ENCODE measurements around the gene IRF9.

IRF9 gene

DNA sequence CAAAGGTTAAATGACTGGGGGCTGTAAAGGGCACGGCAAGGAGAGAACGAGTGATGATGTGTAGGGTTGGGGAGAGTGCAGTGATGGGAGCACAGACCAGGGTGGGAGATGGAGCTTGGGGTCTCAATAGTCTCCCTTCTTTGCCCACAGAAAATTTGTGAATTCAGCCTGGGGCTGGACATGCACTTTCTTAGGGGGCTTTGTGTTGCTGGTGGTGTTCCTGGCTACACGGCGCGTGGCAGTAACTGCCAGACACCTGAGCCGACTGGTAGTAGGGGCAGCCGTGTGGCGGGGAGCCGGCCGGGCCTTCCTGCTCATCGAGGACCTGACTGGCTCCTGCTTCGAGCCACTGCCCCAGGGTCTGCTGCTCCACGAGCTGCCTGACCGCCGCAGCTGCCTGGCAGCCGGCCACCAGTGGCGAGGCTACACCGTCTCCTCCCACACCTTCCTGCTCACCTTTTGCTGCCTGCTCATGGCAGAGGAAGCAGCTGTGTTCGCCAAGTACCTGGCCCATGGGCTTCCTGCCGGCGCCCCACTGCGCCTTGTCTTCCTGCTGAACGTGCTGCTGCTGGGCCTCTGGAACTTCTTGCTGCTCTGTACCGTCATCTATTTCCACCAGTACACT, 28.9 kb upstream of the IRF9 start:
- DNase-seq, result no peak

DNA sequence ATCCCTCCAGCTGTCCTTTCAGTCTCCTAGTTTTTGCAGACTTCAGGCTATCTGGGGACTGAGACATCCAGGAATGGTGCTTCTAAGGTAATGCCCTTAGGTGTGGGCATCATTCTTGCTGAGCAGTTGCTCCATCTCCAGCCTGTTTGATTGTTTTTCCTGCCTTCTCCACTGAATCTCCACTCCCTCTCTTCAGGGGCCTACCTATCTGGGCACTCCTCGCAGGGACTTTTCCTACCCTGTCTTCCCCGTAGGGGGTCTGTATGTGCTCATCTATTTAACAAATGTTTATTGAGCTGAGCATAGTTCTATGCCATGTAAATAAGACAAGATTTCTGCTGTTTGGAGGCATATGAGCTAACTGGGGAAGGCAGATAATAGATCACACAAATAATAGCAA, 28.1 kb upstream of the IRF9 start:
- DNase-seq, result no peak

DNA sequence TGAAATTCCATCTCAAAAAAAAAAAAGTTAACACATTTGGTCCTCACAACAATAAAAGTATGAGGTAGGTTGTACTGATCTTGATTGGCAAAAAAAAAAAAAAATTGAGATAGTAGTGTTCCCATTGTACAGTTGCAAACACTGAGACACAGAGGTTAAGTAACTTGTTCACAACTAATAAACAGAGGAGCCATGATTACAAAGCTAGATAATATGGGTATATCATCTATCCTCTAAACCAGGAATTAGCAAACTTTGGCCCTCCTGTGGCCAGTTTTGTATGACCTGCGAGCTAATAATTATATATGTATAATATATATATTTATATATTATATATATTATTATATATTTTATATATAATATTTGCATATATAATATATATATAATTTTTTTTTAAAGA, 27.3 kb upstream of the IRF9 start:
- no peak for DNase-seq

DNA sequence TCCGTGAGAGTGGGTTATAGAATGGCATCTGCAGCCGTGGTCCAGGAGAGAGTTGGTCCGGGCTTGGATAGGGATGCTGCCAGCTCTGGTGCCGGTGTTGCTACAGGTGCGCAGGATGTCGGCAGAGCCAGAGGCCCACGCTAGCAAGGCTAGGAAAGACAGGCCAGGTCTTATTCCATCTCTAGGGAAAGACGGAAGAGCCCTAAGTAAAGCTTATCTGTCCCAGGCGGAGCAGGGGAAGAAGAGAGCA, 25.6 kb upstream of the IRF9 start:
- DNase-seq, result no peak

DNA sequence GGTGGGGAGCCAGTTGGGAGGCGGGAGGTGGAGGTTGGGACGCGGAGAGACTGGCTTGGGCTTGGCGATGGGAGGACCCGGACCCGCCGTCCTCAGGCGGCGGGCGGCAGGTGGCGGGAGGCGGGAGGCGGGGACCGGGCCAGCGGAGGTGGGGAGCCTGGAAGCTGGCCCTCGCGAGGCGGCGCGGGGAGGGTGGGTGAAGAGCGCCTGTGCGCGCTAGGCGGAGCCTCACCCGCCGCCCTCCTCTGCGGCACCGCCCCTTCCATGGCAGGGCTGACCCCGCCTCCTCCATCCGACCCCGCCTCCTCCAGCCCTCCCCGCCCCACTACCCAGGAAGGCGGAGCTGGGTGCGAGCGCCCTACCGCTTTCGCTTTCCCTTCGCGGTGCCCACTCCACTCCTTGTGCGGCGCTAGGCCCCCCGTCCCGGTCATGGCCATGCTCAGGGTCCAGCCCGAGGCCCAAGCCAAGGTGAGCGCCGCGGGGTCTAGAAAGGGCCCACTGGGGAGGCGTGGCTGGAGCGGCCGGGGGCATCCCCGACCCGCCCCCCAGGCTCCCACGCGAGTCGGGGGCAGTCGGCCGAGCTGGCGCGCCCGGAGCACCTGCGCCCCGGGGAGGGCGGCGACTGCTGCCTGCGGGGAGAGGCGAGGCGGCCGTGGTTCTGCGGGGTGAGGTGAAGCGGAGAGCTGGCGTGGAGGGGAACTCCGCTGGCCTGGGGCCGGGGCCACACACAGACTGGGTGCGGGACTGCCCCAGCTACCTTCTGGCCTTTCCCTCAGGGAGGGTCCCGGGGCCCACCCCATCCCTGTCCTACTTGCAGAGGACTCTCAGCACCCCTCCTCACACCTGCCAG, 25.0 kb upstream of the IRF9 start, which contains the start of gene PSME1:
TSS of gene PSME1 (plus strand) at position 361 of the 850 bp plus-strand sequence. CDS start at position 430, 69 bp downstream.
- peak; percentile 93 for DNase-seq

DNA sequence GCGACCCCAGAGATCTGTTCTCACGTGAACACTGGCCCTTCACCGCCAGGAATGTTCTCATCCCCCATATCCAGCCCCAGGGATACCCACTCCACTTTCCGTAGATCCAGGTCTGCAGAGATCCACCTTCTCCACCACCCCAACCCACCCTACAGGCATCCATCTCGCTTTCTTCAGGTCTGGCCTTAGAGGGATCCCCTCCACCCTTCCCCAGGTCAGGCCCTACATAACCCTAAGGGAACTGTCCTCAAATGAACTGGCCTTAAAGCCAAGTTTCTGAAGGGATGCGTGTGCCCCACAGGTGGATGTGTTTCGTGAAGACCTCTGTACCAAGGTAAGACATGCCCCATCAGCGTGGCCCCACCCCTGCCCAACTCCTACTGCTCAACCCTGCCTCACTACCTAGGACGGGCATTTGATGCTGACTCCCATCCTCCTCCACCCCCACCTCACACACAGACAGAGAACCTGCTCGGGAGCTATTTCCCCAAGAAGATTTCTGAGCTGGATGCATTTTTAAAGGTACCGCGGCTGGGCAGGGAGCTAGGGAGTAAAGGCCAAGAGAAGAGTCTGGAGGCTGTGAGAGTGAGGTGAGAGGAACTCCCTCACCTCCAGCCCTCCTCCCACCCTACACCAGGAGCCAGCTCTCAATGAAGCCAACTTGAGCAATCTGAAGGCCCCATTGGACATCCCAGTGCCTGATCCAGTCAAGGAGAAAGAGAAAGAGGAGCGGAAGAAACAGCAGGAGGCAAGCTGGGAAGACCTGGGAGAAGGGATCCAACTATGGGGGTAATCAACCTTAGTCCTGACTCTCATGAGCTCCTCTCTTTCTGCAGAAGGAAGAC, 24.2 kb upstream of the IRF9 start:
- no peak for DNase-seq

DNA sequence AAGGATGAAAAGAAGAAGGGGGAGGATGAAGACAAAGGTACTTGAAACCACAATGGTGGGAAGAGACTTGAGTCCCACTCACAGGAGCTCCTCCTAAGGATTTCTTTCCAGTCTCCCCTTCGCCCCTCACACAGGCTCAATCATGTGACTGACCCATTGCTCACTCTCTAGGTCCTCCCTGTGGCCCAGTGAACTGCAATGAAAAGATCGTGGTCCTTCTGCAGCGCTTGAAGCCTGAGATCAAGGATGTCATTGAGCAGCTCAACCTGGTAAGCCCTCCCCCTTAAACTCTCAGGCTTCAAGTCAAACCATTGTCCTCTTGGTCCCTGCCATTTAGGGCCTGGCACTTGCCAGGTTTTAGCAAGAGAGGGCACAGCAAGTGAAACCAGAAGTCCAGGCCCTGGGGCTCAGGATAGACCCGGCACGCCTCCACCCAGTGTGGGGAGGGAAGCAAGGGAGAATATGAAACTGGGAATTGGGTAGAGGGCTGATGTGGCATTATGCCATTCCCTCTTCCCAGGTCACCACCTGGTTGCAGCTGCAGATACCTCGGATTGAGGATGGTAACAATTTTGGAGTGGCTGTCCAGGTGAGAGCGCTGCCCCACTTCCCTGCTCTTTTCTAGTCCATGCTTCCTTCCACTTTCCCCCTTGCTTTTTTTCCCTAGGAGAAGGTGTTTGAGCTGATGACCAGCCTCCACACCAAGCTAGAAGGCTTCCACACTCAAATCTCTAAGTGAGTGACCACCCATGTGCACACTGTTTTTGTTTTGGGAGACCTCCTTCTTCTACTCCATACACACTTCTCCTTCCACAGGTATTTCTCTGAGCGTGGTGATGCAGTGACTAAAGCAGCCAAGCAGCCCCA, 23.3 kb upstream of the IRF9 start:
- DNase-seq, result no peak

DNA sequence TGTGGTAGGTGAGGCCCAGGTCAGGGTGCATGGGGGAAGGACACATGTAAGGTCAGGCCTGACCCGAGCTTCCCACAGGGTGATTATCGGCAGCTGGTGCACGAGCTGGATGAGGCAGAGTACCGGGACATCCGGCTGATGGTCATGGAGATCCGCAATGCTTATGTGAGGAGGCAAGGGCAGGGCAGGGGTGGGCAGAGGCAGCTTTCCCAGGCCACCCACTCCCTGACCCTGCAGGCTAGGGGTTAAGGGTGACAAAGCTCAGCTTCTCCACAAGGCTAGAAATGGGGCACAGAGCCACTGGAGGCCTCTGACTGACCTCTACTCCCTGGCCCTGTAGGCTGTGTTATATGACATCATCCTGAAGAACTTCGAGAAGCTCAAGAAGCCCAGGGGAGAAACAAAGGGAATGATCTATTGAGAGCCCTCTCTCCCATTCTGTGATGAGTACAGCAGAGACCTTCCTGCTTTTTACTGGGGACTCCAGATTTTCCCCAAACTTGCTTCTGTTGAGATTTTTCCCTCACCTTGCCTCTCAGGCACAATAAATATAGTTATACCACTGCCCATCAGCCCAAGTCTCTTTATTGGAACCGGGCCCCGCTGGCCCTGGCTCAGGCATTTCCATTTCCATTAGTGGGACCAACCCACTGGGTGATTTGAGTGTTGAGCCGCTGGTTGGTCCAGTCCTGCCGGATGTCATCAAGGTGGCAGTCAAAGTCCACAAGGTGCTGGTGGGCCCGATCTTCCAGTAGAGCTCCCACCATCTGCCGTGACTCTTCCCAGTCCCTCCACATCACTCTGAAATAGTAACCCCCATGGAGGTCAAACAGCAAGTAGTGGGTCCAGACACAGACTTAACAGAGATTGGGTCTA, 22.4 kb upstream of the IRF9 start:
- DNase-seq, result no peak

DNA sequence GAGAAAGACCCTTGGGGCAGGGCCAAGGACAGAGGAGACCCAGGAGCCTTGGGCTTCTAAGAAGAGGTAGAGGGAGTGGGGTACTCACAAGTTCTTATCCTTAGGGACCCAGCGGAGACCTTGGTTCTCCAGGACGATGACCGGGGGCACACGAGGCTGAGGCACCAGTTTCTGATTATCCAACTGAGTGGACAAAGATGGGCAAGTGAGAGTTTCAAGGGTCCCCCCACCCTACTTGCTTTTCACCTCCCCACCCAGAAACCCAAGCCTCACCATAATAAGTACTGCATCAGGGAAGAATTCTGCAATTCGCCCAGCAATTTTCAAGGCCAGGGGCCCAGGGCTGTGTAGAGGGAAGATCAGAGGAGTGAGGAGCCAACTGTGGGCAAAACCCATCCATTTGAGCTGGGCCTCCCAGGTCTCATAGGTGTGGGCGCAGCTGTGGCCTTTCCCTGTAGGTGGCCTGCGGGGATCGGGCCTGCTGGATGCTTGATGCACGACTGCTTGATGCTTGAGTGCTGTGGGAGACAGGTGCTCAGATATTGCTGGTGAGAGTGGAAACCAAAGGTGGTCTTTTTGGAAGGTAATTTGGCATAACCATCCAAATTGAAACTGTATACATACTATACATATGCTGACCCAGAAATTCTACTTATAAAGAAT, 21.7 kb upstream of the IRF9 start:
- DNase-seq, result no peak

DNA sequence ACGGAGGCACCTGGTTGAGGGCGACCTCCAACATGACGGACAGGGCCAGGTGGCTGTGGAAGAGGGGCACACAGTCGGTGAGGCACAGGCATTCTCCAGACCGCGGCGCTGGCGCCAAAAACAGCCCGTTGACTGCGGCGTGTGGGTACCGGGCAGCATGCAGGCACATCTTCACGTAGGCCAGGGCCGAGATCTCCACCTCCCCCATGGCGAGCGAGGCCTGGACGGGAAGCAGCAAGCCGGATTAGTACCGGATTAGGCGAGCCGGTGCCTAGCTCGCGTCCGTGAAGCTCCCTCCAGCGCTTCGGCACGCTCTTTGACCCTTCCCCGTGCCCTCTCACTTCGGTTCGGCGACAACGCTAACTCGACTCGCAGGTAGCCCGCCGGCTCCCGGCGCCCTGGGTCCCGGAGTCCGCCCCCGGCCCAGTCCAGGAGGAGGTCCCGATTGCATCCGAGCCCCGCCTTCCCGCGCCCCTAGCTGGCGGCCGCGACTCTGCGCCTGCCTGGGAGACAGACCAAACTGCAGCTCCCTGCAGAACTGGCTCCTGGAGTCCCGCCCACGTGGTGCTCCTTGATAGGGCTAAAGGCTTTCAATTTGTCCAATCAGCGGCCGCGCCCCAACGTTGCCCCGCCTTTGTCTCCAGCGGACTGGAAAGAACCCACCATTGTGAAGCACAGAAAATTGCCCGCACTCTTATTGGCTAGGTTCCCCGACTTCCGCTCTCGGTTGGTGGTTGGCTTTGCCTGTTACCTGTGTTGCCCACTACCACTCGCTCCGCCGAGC, 19.8 kb upstream of the IRF9 start, which contains the start of gene EMC9:
TSS of gene EMC9 (minus strand) at position 495 of the 784 bp plus-strand sequence. CDS start at position 208, 287 bp downstream.
- peak; percentile 100 for DNase-seq

DNA sequence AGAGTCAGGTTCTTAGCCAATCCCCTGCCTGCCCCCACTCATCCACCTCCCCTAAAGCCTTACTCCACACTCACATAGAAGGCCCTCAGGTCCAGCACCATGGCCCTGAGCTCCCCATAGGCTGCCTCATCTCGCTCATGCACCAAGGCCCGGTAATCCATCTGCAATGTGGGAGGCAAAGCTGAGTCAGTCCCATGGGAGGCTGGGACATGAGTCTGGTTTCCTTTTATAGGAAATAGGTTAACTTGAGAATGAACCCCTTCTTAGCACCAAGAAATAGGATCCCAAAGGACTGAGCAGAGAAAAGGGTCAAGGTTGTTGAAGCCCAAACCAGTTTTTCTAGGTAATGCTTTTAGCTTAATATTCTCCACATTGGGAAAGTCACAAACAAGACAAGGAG, 17.6 kb upstream of the IRF9 start:
- DNase-seq, result no peak

DNA sequence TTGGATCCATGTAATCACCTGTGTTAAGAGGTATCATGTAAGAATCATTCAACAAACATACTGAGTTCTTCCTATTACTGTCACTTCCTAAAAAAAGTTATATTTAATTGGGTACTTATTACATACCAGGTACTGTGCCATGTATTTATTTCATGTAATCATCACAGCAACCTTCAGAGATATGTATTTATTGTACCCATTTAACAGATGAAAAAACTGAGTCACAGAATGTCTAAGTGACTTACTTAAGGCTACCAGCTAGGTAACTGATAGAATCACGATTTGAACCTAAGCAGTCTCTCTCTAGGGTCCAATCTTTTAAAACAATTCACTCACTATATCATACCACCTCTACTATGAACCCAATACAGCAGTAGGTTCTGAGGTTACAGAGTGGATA, 16.6 kb upstream of the IRF9 start:
- DNase-seq, result no peak

DNA sequence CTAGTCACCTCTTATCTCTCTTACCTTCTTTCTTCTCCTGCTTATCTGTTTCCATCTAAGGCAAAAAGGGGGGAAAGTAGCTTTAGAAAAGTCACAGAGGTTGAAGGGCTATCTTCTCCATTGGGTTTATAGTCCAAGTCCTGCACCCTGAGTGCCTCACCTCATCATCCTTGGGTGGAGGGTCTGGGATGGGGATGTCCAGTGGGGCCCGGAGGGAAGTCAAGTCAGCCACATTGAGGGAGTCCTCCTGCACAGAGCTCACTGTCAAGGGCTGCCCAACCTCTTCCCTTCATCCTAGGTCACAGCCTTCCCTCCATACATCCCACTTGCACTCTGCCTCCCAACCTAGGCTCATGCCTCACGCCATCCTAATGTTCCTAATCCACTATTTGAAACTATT, 15.8 kb upstream of the IRF9 start:
- no peak for DNase-seq

DNA sequence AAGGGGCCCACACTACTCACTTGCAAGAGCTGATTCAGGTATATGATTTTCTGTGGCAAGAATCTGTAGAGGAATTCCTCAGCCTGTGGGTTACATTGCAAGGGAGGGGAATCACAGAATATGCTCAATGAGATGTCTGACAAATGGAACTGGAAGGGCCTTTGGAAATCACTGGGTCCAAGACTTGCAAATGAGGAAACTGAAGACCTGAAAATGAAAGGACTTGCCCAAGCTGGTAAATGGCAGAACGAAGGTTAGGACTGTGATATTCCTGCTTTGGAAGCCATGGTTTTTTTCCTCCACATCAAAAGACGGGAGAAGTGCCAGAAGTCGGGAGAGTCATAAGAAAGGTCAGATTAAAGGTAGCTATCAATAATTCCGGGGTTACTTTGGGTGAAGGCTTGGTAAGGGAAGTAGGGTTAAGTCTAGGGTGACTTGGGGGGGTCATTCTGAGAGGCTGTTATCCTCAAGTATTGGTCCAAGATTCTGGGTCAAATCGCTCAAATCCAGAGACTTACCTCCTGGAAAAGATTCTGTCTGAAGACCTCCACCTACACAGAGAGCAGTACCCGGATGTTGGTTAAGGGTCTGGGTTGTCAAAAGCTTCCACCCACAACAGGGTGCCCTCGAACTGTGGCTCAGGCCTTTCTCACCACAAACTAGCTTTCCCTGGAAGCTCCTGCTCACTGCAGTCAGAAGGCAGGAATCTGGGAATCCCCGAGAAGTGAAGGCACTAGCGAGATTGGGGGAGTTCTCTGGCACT, 15.2 kb upstream of the IRF9 start:
- DNase-seq, result no peak

DNA sequence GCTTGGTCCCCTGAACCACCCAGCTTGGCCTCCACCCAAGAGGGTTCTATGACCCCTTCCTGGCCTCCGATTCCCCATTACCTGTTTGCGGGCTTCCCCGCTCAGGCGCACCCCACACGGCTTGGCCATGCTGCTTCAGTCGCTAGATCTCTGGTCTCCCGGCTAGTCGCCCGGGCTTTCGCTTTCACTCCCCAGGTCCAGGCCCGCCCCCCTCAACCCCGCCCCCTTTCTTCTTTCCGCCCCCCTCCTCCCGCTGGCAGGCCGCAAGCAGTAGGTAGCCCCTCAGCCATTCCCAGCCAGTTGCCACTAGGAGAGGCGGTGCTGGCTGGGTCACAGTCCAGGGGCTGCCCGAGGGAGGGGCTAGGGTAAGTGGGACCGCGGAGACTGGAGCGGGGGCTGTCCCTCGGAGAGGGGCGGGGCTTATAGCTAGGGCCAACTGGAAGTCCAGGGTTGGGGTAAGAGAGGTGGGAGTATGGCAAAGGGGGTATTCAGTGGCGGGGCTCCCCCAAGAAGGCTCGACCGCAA, 14.6 kb upstream of the IRF9 start, which contains the start of gene PSME2:
TSS of gene PSME2 (minus strand) at position 158 of the 525 bp plus-strand sequence. CDS start at position 129, 29 bp downstream.
- peak; percentile 77 for DNase-seq

DNA sequence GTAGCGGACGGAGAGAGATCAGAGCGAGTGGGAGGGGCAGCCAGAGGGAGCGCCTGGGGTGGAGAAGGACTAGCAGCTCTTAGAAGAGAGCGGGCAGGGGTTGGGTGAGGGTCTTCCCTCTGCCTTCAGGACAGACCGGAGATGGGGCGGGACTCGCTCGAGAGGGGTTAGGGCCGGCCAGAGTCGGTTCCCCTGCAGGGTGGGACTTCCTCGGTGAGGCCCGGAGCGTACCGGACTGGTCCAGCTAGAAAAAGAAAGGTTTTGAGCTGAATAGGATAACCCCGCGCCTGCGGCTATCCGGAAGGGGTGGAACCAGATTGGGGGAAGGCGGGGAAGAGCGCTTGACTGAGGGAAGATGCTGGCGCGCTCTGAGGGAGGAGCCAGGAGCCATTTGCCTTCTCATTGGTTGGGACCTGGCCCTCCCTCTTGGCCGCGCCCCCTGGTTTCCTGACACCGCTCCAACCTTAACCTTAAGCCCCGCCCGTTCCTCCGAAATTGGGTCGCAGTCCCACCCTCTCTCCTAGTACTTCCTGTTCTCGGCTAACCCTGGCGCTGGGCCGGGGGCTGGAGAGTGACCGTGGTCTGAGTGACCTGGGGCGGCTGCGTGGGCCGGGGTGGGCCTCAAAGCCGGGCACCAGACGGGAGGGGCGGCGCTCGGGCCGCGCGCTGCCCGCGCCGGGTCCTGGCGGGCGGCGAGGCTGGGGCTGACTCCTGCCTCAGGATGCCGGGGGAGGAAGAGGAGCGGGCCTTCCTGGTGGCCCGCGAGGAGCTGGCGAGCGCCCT, 13.9 kb upstream of the IRF9 start, which contains the start of gene RNF31:
TSS of gene RNF31 (plus strand) at position 521 of the 783 bp plus-strand sequence. CDS start at position 722, 201 bp downstream.
- DNase-seq, result peak; percentile 98

DNA sequence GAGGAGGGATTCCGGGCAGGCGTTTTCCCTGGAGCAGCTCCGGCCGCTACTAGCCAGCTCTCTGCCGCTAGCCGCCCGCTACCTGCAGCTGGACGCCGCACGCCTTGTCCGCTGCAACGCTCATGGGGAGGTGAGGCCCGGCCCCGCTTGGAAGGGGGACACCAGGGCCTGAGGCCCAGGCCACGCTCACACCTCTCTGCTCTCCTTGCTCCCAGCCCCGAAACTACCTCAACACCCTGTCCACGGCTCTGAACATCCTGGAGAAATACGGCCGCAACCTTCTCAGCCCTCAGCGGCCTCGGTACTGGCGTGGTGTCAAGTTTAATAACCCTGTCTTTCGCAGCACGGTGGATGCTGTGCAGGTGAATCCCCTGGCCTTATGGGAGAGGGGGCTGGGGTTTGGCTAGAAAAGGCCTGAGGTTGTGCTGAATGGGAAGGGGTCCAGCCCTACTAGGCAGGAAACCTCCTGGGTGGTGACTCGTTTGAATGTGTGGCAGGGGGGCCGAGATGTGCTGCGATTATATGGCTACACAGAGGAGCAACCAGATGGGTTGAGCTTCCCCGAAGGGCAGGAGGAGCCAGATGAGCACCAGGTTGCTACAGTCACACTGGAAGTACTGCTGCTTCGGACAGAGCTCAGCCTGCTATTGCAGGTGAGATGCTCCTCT, 13.2 kb upstream of the IRF9 start:
- no peak for DNase-seq

Measured in activated gamma-delta T cell treated with Interleukin-2 at 50 U/mL for 16 hours (primary cell).